Left ventricle myocardium inferior (tissue), 1 donor: Measurements from ENCODE around the gene ZFPL1. TPM values are rescaled to one million over a fixed set of nuclear protein-coding genes. Genes with fewer than 3 reads are reported as not detected.
A peak's percentile ranks its signal among the peaks of the same experiment; 100 is the strongest.

Experiments used
- DNase-seq: peaks from one replicate; pipeline ENCODE4 v3.0.0-alpha.2; 2020
- H3K27ac ChIP-seq: fragments of 200-600 bp; replicated peaks from 2 replicates; pipeline ENCODE4 v1.8.0; 2021
- H3K27me3 ChIP-seq: fragments of 200-600 bp; 2 replicates; pipeline ENCODE4 v1.8.0; 2021; ENCODE audit warnings: low read depth
- H3K36me3 ChIP-seq: fragments of 200-600 bp; 2 replicates; pipeline ENCODE4 v1.8.0; 2021
- H3K4me1 ChIP-seq: fragments of 200-600 bp; 2 replicates; pipeline ENCODE4 v1.8.0; 2021
- H3K4me3 ChIP-seq: fragments of 200-600 bp; 2 replicates; pipeline ENCODE4 v1.8.0; 2021; ENCODE audit warnings: mild to moderate bottlenecking, moderate library complexity
- H3K9me3 ChIP-seq: fragments of 200-600 bp; replicated peaks from 2 replicates; pipeline ENCODE4 v1.8.0; 2021
- intact Hi-C: fragments of 100-400 bp; cut with micrococcal nuclease; formaldehyde crosslinking; loops from one replicate; pipeline ENCODE4 v1.11.0; 2022
- total RNA-seq: library from RNA; stranded (reverse); fragmentation: NEBNext Ultra II Directional; extraction: Animal tissue kit (Norgen Biotek cat#: 25700); gene quantifications from one replicate; pipeline ENCODE4 v1.2.1, GENCODE V29; 2021
- TF ChIP-seq, protein P1 (sequence below): fragments of 200-600 bp; IDR thresholded peaks from 2 replicates; pipeline ENCODE4 v1.8.0; 2021; ENCODE audit warnings: antibody characterized with exemption, mild to moderate bottlenecking, borderline replicate concordance
- donor health status: DM: no; HTN: yes; CAD: no; lungs with severe emphysema.

The ZFPL1 gene
- total RNA-seq, 1 donor from 2014 or later = 23.1 TPM

GRCh38 chr11:65109231-65110198, 25.5 kb downstream of the ZFPL1 start:
- no peak overlapping the region for H3K4me3 ChIP-seq
- peak overlapping the region; percentile 84 for H3K27ac ChIP-seq
- no peaks in the 10 kb centered on the region for H3K27me3 ChIP-seq
- no peaks in the 10 kb centered on the region for H3K9me3 ChIP-seq
- TF ChIP-seq, protein P1, sequence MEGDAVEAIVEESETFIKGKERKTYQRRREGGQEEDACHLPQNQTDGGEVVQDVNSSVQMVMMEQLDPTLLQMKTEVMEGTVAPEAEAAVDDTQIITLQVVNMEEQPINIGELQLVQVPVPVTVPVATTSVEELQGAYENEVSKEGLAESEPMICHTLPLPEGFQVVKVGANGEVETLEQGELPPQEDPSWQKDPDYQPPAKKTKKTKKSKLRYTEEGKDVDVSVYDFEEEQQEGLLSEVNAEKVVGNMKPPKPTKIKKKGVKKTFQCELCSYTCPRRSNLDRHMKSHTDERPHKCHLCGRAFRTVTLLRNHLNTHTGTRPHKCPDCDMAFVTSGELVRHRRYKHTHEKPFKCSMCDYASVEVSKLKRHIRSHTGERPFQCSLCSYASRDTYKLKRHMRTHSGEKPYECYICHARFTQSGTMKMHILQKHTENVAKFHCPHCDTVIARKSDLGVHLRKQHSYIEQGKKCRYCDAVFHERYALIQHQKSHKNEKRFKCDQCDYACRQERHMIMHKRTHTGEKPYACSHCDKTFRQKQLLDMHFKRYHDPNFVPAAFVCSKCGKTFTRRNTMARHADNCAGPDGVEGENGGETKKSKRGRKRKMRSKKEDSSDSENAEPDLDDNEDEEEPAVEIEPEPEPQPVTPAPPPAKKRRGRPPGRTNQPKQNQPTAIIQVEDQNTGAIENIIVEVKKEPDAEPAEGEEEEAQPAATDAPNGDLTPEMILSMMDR = no peak
- H3K4me1 ChIP-seq = peaks cover 57% of the 10 kb centered on the region
- H3K36me3 ChIP-seq = peaks cover 33% of the 10 kb centered on the region
- no peak for DNase-seq
- intact Hi-C loops = no loop called here

DNA sequence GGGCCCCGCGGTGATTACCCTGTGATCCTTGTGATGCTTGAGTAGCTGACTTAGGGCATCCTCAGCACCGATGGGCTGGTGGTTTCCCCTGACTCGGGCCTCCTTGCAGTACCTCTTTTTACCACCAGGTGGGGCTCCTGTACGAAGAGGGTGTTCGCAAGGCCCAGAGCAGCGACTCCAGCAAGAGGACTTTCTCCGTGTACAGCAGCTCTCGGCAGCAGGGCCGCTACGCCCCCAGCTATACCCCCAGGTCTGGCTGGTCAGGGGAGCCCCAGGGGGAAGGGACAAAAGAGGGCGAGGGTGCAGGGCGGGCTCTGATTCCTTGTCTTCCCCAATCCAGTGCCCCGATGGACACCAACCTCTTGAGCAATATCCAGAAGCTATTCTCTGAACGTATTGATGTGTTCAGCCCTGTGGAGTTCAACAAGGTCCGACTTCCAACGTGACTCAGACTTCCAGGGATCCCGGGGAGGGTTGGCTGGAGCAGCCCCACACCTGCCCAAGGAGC, 26.4 kb downstream of the ZFPL1 start:
- Histone ChIP-seq H3K36me3 (peaks cover 38% of the 10 kb centered on the region), H3K27ac (peak overlapping the region; percentile 84), H3K27me3 (no peaks in the 10 kb centered on the region), H3K4me3 (peak overlapping the region; percentile 77), H3K4me1 (peaks cover 55% of the 10 kb centered on the region), H3K9me3 (no peaks in the 10 kb centered on the region)
- peak; percentile 86 for DNase-seq
- intact Hi-C loops = no loop called here
- TF ChIP-seq, protein P1 = peak; percentile 98

DNA sequence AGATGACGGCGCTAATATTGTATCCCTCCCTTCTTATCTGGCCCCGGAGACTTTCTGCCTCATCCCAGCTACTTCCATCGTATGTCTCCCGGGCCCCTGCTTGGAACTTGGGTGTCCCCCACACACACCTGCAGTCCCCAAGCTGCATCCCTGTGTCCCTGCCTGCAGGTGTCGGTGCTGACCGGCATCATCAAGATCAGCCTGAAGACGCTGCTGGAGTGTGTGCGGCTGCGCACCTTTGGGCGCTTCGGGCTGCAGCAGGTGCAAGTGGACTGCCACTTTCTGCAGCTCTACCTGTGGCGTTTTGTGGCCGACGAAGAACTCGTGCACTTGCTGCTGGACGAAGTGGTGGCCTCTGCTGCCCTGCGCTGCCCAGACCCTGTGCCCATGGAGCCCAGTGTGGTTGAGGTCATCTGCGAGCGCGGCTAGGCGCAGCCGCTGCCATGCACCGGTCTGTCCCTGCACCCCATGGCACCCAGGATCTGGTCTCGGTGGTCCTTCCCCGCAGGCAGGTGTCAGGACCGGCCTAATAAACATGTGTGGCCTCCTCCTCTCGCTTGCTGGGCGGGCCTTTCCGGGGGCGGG, 27.2 kb downstream of the ZFPL1 start:
- Histone ChIP-seq H3K36me3 (peaks cover 39% of the 10 kb centered on the region), H3K4me3 (peak overlapping the region; percentile 77), H3K27ac (peak overlapping the region; percentile 84)

DNA sequence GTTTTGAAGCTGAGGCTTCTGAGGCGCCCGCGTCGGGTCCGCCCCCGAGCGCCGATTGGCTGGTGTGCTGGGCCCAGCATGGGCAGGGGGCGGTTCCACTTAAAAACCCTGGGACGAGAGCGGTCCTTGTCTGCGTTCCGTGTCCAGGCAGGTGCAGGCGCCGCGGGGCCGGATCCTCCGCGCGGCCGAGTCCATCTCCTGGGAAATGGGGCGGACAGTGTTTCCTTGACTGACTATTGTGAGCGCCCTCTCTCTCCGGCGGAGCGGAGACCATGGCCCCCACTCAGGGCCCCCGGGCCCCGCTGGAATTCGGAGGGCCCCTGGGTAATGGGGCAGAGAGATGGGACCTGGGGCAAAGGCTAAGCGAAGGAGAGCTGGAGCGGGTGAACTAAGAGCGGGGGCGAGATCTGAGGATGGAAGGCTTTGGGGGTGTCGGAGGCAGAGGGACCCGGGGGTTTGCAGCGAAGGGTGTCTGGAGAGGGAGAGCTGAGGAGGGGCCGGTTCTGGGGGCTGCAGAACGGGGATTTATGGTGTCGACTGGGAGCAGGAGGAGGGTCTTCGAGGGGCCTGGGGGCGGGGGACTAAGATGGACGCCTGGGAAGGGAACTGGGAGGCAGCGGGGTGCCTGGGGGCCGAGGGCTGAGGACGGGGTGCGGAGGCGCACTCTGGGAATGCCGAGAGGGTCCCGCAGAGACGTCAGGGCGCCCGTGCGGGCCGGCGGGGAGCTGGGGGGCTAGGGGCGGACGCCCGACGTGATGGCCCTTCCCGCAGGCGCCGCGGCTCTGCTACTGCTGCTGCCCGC, 27.9 kb downstream of the ZFPL1 start, which contains the start of gene TM7SF2:
TM7SF2 (plus strand) TSS at position 129 of the 802 bp plus-strand sequence; CDS start at position 273, 144 bp downstream.
- Histone ChIP-seq H3K4me1 (peaks cover 66% of the 10 kb centered on the region), H3K27ac (peak within 1 kb of the TSS; percentile 84), H3K36me3 (peaks cover 39% of the 10 kb centered on the region), H3K4me3 (peak within 1 kb of the TSS; percentile 77), H3K9me3 (no peaks in the 10 kb centered on the region), H3K27me3 (no peaks in the 10 kb centered on the region)
- peak; percentile 97 for DNase-seq
- intact Hi-C loops = no loop called here
- TF ChIP-seq, protein P1 = no peak

More for the DNA sequence above, 27.2 kb downstream of the ZFPL1 start:
- H3K4me1 ChIP-seq = peaks cover 60% of the 10 kb centered on the region
- TF ChIP-seq, protein P1 = no peak
- H3K9me3 ChIP-seq = no peaks in the 10 kb centered on the region
- no peak for DNase-seq
- no peaks in the 10 kb centered on the region for H3K27me3 ChIP-seq
- intact Hi-C loops = no loop called here
